Mesangial cell (primary cell): Measurements from ENCODE around the gene TMEM170A. TPM values are rescaled to one million over a fixed set of nuclear protein-coding genes. Genes with fewer than 3 reads are reported as not detected.

ENCODE experiments used
- total RNA-seq: library from RNA; depleted of rRNA; stranded (reverse); fragments of >200 nt; gene quantifications from 2 replicates; pipeline ENCODE4 v1.2.3, GENCODE V29; 2015

TMEM170A gene, protein sequence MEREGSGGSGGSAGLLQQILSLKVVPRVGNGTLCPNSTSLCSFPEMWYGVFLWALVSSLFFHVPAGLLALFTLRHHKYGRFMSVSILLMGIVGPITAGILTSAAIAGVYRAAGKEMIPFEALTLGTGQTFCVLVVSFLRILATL
- 8.6 and 11.7 TPM in 2 replicates for total RNA-seq

DNA sequence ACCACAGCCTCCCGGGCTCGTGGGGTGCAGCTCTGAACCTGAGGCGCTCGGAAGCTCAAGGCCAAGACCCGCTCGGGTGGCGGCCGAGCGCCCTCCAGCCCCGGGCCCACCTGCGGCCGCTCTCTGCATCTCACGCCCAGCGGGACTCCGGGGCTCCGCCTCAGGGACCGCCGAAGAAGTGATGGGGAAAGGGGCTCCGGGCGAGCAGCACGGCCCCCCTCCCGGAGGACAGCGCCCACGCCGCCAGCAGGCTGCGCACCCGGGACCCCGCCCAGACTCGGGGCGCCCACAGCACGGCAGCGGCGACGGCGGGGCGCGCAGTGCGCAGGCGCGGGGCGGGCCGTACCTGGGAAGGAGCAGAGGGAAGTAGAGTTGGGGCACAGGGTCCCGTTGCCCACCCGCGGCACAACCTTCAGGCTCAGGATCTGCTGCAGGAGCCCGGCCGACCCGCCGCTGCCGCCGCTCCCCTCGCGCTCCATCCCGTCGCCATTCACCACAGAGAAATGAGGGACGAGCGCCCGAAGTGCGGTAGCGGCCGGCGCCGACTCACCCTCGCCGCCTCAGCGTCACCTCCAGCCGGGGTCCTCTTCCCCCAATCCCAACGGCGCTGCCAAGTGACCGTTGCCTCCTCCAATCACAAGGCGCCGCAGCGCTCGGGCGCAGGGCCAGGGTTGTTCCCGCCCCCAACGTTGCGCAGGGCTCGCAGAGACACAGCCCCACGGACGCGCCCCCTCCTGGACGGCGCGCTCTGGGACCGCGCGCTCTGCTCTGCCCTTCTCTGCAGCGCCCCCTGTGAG is at the start of gene TMEM170A:
TMEM170A (minus strand) TSS at position 568 of the 797 bp plus-strand sequence; CDS start at position 479, 89 bp downstream.

DNA sequence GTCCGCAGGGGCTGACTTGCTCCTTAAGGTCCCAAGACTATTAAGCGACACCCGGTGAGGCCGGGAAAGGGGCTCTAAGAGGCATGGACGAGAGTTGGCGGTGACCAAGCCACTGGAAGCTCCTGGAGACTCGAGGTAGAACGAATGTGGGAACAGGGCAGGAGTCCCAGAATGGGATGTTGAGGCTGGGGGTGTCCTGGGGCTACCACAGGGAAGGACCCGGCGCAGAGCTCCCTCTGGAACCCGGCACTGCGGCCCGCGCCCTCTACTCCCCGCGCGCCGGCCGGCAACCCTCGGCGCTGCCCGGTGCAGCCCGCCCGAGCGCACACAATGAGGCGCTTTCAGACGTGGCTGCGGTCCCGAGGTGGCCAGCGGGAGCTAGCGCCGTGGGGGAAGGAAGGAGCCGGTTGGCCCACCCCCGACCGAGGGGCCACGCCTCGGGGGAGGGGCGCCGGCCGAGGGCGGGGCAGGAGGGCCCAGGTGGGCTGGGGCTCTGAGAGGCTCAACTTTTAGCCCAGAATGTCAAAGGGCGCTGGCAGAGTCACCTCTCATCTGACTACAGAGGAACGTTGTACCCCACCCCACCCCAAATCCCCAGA is 30.7 kb upstream of the TMEM170A start, which contains the start of gene CHST6:
CHST6 (minus strand) TSS at position 366 of the 599 bp plus-strand sequence. CDS start 15,613 bp downstream, outside the sequence.

DNA sequence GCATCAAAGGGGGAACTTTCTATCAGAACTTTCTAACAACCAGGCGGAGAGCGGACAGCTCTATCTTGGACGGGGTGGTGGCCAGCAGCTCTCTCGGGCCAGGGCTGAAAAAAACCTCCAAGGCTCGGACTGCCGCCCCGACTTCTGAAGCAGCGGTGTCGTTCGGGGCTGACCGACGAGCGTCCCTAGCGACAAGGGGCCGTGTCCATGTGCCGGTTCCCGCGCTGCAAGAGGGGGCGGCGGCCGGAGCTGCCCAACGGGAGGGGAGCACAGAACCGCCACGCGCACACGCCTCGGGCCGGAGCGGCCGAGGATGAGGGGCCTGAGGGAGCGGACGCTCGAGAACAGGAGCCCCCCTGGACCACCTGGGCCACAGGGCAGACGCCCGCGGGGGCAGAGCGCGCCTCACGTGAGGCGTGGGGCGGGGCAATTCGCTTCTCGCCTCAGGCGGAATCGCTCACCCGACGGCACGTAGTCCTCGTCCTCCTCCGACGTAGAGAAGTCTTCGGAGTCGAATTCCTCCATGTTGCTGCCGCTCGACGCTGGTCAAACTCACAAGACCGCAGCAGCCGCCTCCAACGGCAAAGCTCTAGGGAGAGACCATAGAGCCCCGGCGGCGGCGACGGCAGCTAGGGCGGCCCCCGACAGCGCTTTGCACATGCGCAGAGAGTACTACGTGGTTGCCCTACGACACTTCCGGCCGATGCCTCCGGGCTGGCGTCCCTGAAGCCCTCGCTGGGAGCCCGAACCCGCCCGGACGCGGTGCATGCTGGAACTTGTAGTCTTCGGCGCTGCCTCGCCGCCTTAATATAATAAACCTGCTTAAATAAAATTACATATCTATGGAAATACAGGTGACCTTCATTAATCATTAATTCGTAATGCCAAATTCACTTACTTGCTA is 31.4 kb downstream of the TMEM170A start, which contains the start of gene CFDP1:
CFDP1 (minus strand) TSS at position 676 of the 904 bp plus-strand sequence; CDS start at position 525, 151 bp downstream.

Other genes starting within 250 kb of the TMEM170A start
- gene CTRB1, start 245.7 kb downstream of the TMEM170A start, total RNA-seq, result not detected in 2 replicates
- 148 and 190 TPM in 2 replicates for gene BCAR1, start 213.1 kb downstream of the TMEM170A start, total RNA-seq
- 15.0 and 16.3 TPM in 2 replicates for gene CFDP1, start 31.2 kb downstream of the TMEM170A start, total RNA-seq
- 0.89 and 2.8 TPM in 2 replicates for gene CHST6, start 30.8 kb upstream of the TMEM170A start, total RNA-seq
- gene CHST5, start 71.4 kb upstream of the TMEM170A start, total RNA-seq, result not detected in 2 replicates
- 14.0 and 24.0 TPM in 2 replicates for gene TMEM231, start 91.6 kb upstream of the TMEM170A start, total RNA-seq
- gene GABARAPL2, start 101.7 kb upstream of the TMEM170A start, total RNA-seq, result 30.6 and 32.6 TPM in 2 replicates
- 35.9 and 55.6 TPM in 2 replicates for gene ADAT1, start 158.6 kb upstream of the TMEM170A start, total RNA-seq
- gene KARS1, start 183.0 kb upstream of the TMEM170A start, total RNA-seq, result 110 and 161 TPM in 2 replicates
- gene TERF2IP, start 183.1 kb upstream of the TMEM170A start, total RNA-seq, result 21.8 and 38.3 TPM in 2 replicates
- gene CPHXL2, start 212.3 kb upstream of the TMEM170A start, total RNA-seq, result not detected in 2 replicates
- not detected in 2 replicates for gene DUXB, start 236.8 kb upstream of the TMEM170A start, total RNA-seq